H1 (cell line): ENCODE data around the gene MTIF3. TPM values are rescaled to one million over a fixed set of nuclear protein-coding genes. Genes with fewer than 3 reads are reported as not detected.

ENCODE experiments used
- BRCA1 ChIP-seq: IDR thresholded peaks from 2 replicates; pipeline ENCODE4 v1.6.1; 2012; ENCODE audit warnings: low read depth, low read length, improper control_type of control experiment
- POLR2A ChIP-seq, 2 experiments: IDR thresholded peaks; 1 replicate in 1 of 2; 2 replicates in 1 of 2; pipeline ENCODE4 v1.6.1; 2011; ENCODE audit warnings: low read depth in 2 of 2, low read length in 2 of 2, mild to moderate bottlenecking in 2 of 2; ENCODE audit errors: control extremely low read depth in 1 of 2
- SP1 ChIP-seq: IDR thresholded peaks from 2 replicates; pipeline ENCODE4 v1.6.1; 2011; ENCODE audit warnings: low read depth, low read length
- TAF7 ChIP-seq: optimal IDR thresholded peaks from 2 replicates; pipeline ENCODE3; 2011; ENCODE audit warnings: low read depth, mild to moderate bottlenecking, inconsistent platforms, low read length, moderate library complexity, borderline replicate concordance
- polyA plus RNA-seq, 7 experiments: library from polyadenylated mRNA; depleted of rRNA in 3 of 7; stranded (reverse) in 5 of 7; unstranded in 2 of 7; fragments of >200 nt in 5 of 7; fragments of 200-250 nt in 2 of 7; gene quantifications; 1 replicate in 5 of 7; 2 replicates in 1 of 7; 4 replicates in 1 of 7; pipeline versions ENCODE4 v1.2.1 to v1.2.3, GENCODE V29; 2011 to 2013; ENCODE audit warnings: missing spikeins in 2 of 7, mixed read lengths in 2 of 7
- total RNA-seq: library from RNA; stranded (reverse); fragmentation: NEBNext Ultra II Directional; extraction: Animal tissue kit (Norgen Biotek cat#: 25700); gene quantifications from 2 replicates; pipeline ENCODE4 v1.2.1, GENCODE V29; 2021
- TF ChIP-seq, protein P1 (sequence below): fragments of 300-600 bp; sonication (generic); IDR thresholded peaks from 2 replicates; pipeline ENCODE4 v1.7.1; 2012; ENCODE audit warnings: low read length, moderate library complexity, mild to moderate bottlenecking, inconsistent platforms; ENCODE audit not compliant: insufficient replicate concordance

Gene MTIF3
- total and polyA plus RNA-seq, 2 of the 8 experiments (the other 6 are each of a cell fraction or from before 2014, with no cell fraction given), result 29.4 to 36.4 TPM

DNA sequence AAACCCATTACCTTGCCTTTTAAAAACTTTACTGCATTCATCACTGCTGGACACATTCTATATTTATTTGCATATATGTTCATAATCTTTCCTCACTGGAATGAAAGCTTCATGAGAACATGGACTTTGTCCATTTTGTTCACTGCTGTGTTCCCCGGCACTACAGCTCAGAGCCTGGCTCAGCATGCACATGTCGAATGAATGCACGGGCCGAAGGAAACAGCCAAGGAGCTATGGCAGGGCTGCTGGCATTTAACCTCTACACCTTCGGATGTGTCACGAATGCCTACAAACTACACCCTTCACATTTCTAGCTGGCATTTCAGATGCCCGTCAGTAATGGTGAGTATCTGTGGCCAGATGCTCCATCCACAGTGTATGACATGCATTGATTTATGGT lies 7.6 kb downstream of the MTIF3 start (continued):
- TF ChIP-seq, protein P1, sequence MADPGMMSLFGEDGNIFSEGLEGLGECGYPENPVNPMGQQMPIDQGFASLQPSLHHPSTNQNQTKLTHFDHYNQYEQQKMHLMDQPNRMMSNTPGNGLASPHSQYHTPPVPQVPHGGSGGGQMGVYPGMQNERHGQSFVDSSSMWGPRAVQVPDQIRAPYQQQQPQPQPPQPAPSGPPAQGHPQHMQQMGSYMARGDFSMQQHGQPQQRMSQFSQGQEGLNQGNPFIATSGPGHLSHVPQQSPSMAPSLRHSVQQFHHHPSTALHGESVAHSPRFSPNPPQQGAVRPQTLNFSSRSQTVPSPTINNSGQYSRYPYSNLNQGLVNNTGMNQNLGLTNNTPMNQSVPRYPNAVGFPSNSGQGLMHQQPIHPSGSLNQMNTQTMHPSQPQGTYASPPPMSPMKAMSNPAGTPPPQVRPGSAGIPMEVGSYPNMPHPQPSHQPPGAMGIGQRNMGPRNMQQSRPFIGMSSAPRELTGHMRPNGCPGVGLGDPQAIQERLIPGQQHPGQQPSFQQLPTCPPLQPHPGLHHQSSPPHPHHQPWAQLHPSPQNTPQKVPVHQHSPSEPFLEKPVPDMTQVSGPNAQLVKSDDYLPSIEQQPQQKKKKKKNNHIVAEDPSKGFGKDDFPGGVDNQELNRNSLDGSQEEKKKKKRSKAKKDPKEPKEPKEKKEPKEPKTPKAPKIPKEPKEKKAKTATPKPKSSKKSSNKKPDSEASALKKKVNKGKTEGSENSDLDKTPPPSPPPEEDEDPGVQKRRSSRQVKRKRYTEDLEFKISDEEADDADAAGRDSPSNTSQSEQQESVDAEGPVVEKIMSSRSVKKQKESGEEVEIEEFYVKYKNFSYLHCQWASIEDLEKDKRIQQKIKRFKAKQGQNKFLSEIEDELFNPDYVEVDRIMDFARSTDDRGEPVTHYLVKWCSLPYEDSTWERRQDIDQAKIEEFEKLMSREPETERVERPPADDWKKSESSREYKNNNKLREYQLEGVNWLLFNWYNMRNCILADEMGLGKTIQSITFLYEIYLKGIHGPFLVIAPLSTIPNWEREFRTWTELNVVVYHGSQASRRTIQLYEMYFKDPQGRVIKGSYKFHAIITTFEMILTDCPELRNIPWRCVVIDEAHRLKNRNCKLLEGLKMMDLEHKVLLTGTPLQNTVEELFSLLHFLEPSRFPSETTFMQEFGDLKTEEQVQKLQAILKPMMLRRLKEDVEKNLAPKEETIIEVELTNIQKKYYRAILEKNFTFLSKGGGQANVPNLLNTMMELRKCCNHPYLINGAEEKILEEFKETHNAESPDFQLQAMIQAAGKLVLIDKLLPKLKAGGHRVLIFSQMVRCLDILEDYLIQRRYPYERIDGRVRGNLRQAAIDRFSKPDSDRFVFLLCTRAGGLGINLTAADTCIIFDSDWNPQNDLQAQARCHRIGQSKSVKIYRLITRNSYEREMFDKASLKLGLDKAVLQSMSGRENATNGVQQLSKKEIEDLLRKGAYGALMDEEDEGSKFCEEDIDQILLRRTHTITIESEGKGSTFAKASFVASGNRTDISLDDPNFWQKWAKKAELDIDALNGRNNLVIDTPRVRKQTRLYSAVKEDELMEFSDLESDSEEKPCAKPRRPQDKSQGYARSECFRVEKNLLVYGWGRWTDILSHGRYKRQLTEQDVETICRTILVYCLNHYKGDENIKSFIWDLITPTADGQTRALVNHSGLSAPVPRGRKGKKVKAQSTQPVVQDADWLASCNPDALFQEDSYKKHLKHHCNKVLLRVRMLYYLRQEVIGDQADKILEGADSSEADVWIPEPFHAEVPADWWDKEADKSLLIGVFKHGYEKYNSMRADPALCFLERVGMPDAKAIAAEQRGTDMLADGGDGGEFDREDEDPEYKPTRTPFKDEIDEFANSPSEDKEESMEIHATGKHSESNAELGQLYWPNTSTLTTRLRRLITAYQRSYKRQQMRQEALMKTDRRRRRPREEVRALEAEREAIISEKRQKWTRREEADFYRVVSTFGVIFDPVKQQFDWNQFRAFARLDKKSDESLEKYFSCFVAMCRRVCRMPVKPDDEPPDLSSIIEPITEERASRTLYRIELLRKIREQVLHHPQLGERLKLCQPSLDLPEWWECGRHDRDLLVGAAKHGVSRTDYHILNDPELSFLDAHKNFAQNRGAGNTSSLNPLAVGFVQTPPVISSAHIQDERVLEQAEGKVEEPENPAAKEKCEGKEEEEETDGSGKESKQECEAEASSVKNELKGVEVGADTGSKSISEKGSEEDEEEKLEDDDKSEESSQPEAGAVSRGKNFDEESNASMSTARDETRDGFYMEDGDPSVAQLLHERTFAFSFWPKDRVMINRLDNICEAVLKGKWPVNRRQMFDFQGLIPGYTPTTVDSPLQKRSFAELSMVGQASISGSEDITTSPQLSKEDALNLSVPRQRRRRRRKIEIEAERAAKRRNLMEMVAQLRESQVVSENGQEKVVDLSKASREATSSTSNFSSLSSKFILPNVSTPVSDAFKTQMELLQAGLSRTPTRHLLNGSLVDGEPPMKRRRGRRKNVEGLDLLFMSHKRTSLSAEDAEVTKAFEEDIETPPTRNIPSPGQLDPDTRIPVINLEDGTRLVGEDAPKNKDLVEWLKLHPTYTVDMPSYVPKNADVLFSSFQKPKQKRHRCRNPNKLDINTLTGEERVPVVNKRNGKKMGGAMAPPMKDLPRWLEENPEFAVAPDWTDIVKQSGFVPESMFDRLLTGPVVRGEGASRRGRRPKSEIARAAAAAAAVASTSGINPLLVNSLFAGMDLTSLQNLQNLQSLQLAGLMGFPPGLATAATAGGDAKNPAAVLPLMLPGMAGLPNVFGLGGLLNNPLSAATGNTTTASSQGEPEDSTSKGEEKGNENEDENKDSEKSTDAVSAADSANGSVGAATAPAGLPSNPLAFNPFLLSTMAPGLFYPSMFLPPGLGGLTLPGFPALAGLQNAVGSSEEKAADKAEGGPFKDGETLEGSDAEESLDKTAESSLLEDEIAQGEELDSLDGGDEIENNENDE, result no peak
- no peak for TF ChIP-seq SP1
- TF ChIP-seq BRCA1, result no peak
- no peak for TF ChIP-seq POLR2A (IDR thresholded peaks at IDR 0.05; ENCODE audit: control extremely low read depth in 1 of 2, low read depth in 2 of 2, low read length in 2 of 2)
- TF ChIP-seq TAF7, result no peak
